GM19455 (cell line): ENCODE data around the gene FARS2.

Experiments used
- ATAC-seq: cut with Tn5 transposase; IDR thresholded peaks from one replicate; pipeline ENCODE4 v1.9.1; 2021; ENCODE audit not compliant: unreplicated experiment

FARS2 gene

GRCh38 chr6:5746053-5746758 is 484.9 kb downstream of the FARS2 start:
- ATAC-seq, result no peak

DNA sequence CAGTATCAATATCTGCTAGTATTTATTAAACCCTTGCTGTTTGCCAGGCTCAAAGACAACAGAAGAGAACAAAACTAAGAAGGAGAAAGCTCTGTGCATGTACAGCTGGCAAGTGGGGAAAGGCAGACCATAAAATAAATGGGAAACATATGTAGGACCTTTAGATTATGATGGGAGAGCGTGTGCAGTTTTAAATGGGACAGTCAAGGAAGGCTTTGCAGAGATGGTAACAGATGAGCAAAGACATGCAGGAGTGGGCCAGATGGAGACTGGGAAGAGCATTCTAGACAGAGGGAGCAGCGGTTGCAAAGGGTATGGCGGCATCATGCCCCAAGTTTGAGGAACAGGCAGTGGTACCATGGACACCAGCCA is 485.4 kb downstream of the FARS2 start:
- no peak for ATAC-seq

GRCh38 chr6:5747379-5747778 is 486.1 kb downstream of the FARS2 start:
- no peak for ATAC-seq

GRCh38 chr6:5749016-5749650 is 487.8 kb downstream of the FARS2 start:
- ATAC-seq, result no peak

GRCh38 chr6:5749651-5750215 is 488.4 kb downstream of the FARS2 start:
- ATAC-seq, result no peak

- ATAC-seq, result no peak
Observed at GRCh38 chr6:5751525-5752390, 490.4 kb downstream of the FARS2 start.

- ATAC-seq, result no peak
Observed at GRCh38 chr6:5752391-5752680, 491.0 kb downstream of the FARS2 start.

GRCh38 chr6:5753209-5753608 is 491.9 kb downstream of the FARS2 start:
- ATAC-seq, result no peak

DNA sequence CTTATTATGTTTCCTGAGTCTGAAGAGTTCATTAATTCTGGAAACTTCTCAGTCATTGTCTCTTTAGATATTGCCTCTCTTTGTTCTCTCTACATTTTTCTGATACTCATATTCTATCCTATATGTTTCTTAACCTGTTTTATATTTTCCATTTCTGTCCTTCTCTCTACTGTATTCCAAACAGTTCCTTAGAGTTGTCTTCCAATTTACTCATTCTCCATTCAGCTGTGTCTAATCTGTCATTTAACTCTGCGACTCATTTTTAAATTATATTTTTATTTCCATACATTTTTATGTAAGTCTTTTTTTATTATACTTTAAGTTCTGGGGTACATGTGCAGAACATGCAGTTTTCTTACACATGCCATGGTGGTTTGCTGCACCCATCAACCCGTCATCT is 493.6 kb downstream of the FARS2 start:
- ATAC-seq, result no peak

DNA sequence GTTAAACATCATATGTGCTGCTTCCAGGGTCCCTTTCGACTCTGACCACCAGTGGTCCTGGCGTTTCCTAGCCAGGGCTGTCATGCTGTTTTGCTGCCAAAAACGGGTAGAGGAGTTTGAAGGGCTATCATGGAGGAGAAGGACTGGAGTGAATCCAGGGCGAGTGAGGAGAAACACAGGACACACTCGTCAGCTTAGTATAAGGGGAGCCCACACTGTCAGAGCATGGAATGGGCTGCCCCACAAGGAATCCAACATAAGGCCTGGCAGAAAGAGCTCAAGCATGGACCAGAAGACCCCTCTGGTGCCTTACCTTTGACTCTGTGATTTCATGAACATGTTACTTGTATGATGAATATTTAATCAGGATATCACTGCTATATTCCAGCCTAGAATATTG is 498.3 kb downstream of the FARS2 start:
- no peak for ATAC-seq

GRCh38 chr6:5761370-5761769 is 500.1 kb downstream of the FARS2 start:
- ATAC-seq, result no peak

DNA sequence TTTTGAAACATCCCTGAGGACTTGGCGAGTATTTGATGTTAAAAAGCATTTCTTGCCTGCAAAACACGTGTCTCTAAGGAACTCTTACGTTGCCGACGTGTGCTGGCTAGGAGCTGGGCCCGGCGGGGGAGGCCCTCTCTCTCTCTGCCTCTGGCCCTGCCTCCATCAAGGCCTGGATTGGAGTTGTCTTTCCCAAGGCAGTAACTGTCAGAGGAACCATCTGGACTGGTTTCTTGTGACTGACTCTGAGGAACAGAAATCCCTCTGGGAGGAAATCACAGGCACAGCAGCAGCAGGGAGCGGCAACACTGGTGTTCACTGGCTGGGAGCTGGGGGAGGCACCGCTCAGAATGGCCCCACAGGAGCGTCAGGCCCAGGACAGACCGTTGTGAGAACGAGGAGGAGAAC is 501.3 kb downstream of the FARS2 start:
- no peak for ATAC-seq

DNA sequence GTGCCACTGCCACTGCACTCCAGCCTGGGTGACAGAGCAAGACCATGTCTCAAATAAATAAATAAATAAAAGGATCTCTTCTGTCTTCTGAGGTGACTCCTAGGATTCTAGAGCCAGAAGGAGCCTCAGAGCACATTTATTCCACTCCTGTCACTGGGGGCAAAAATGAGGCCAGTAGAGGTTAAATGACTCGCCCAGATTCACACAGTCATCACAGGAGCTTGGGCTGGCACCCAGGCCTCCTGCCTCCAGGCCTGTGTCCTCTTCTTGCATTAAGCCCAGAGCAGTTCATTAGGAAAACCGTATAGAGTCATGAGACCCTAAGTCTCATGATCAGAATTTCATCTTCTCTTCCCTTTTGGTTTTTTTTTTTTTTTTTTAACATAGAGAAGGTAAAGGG is 502.1 kb downstream of the FARS2 start:
- ATAC-seq, result no peak

DNA sequence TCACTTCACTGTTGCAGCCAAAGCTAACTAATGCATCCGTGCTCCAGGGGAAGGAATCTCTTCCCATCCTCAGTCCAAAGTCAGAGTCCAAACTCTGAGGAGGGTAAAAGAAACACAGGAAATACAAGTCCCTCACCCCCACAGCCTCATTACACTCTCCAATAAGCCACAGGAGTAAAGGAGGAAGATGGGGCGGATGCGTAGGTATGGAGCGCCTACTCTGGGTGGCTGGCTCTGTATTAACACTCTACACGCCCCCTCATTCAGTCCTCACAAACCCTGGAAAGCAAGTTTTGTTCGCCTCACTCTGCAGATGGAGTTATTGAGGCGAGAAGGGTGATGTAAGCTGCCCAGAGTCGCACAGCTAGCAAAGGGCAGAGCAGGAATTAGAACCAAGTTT is 502.6 kb downstream of the FARS2 start:
- ATAC-seq, result peak; percentile 31

DNA sequence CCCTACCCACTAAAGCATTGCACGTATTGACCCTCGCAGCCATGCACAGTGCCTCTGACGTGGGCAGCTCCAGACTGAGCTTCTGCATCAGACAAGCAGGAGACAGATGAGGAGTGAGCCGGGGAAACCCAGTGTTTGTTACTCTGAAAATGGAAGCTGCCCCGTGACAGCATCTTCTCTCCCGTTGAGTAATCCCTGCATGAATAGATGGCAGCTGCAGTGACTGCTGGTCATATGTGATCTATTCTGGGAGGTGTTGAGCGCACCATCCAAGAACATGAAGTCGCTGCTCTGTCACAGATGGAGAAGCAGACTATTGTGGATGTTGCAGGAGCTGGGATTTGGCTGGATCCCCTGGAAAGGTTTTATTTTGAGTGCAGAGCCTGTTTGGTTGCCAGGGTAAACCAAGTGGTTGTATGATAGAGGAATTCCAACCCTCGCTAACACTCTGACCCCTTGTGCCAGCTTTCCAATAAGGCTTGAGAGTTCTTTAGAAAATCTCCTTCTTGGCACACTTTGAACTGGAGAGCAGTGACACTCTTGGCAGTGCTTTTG is 503.2 kb downstream of the FARS2 start:
- peak; percentile 64 for ATAC-seq

- no peak for ATAC-seq
Observed at GRCh38 chr6:5765141-5765760, 503.9 kb downstream of the FARS2 start.

- no peak for ATAC-seq
Observed at GRCh38 chr6:5766260-5766659, 504.9 kb downstream of the FARS2 start.

DNA sequence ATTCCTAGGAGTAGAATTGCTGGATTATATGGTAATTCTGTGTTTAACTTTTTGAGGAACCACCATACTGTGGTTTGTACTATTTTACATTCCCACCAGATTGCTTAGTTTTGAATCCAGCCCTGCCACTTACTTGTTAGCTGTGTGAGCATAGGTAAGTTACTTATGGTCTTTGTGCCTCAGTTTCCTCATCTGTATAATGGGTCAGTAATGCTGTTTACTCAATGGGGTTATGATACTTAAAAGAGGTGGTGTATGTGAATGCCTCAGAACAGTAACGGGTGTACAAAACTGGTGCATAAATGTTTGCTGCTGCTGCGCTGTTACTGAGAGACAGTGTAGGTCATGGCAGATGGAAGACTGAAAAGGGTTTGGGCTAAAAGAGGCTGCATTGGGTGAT is 506.2 kb downstream of the FARS2 start:
- ATAC-seq, result no peak

GRCh38 chr6:5771211-5771610 is 509.9 kb downstream of the FARS2 start:
- ATAC-seq, result no peak

GRCh38 chr6:5771759-5772390 is 510.6 kb downstream of the FARS2 start:
- no peak for ATAC-seq
